Neural progenitor cell (in vitro differentiated cells): ENCODE data around the gene STAT4. TPM values are rescaled to one million over a fixed set of nuclear protein-coding genes. Genes with fewer than 3 reads are reported as not detected.

ENCODE experiments used
- DNase-seq: peaks from one replicate; pipeline ENCODE4 v3.0.0-alpha.2; 2016; ENCODE audit warnings: low spot score
- H2AFZ ChIP-seq: fragments of 200-600 bp; sonication (generic); replicated peaks from 2 replicates; pipeline ENCODE4 v1.6.1; 2016; ENCODE audit warnings: antibody characterized with exemption
- H3F3A ChIP-seq: fragments of 200-600 bp; sonication (generic); 2 replicates; pipeline ENCODE4 v1.6.1; 2016; ENCODE audit warnings: antibody characterized with exemption, low read depth
- H3K27ac ChIP-seq: fragments of 200-600 bp; sonication (generic); 2 replicates; pipeline ENCODE4 v1.5.1; 2016; ENCODE audit warnings: mild to moderate bottlenecking
- H3K27me3 ChIP-seq: fragments of 200-600 bp; sonication (generic); 2 replicates; pipeline ENCODE4 v1.6.1; 2016; ENCODE audit warnings: mild to moderate bottlenecking, moderate library complexity
- H3K36me3 ChIP-seq: fragments of 200-600 bp; sonication (generic); 2 replicates; pipeline ENCODE4 v1.5.1; 2016
- H3K4me1 ChIP-seq: fragments of 200-600 bp; sonication (generic); 2 replicates; pipeline ENCODE4 v1.6.1; 2016; ENCODE audit warnings: mixed run types
- H3K4me2 ChIP-seq: fragments of 200-600 bp; sonication (generic); 2 replicates; pipeline ENCODE4 v1.6.1; 2016
- H3K4me3 ChIP-seq: fragments of 200-600 bp; sonication (generic); 2 replicates; pipeline ENCODE4 v1.5.1; 2016
- H3K79me2 ChIP-seq: fragments of 200-600 bp; sonication (generic); 2 replicates; pipeline ENCODE4 v1.6.1; 2016; ENCODE audit warnings: low read depth
- H3K9ac ChIP-seq: fragments of 200-600 bp; sonication (generic); 2 replicates; pipeline ENCODE4 v1.6.1; 2016
- H3K9me3 ChIP-seq: fragments of 200-600 bp; sonication (generic); 2 replicates; pipeline ENCODE4 v1.5.1; 2016; ENCODE audit warnings: low read depth
- H4K20me1 ChIP-seq: fragments of 200-600 bp; sonication (generic); 2 replicates; pipeline ENCODE4 v1.6.1; 2016; ENCODE audit warnings: low read depth
- H3K27ac Mint-ChIP-seq: 3 replicates; pipeline ENCODE4 v1.8.0; 2021; ENCODE audit warnings: mixed read lengths
- H3K27me3 Mint-ChIP-seq: 2 replicates; pipeline ENCODE4 v1.8.0; 2022; ENCODE audit warnings: low read depth, mild to moderate bottlenecking, inconsistent platforms, moderate library complexity, mixed read lengths; ENCODE audit not compliant: insufficient read depth
- H3K36me3 Mint-ChIP-seq: 3 replicates; pipeline ENCODE4 v1.8.0; 2021; ENCODE audit warnings: mixed read lengths
- H3K4me1 Mint-ChIP-seq: 3 replicates; pipeline ENCODE4 v1.8.0; 2021; ENCODE audit warnings: mixed read lengths
- H3K4me3 Mint-ChIP-seq: 3 replicates; pipeline ENCODE4 v1.8.0; 2021; ENCODE audit warnings: mild to moderate bottlenecking, moderate library complexity, mixed read lengths
- H3K9me3 Mint-ChIP-seq: 3 replicates; pipeline ENCODE4 v1.8.0; 2020; ENCODE audit warnings: mixed read lengths
- CTCF ChIP-seq: fragments of 200-600 bp; sonication (generic); IDR thresholded peaks from 2 replicates; pipeline ENCODE4 v1.5.1; 2017; ENCODE audit warnings: antibody characterized with exemption, mild to moderate bottlenecking
- EZH2 ChIP-seq: fragments of 200-600 bp; sonication (generic); IDR thresholded peaks from 2 replicates; pipeline ENCODE4 v1.6.1; 2017; ENCODE audit warnings: antibody characterized with exemption, mild to moderate bottlenecking, moderate library complexity
- EZH2phosphoT487 ChIP-seq: fragments of 200-600 bp; sonication (generic); IDR thresholded peaks from 2 replicates; pipeline ENCODE4 v1.6.1; 2017; ENCODE audit warnings: antibody characterized with exemption
- total RNA-seq: library from RNA; depleted of rRNA; stranded (reverse); fragments of >200 nt; gene quantifications from 2 replicates; pipeline ENCODE4 v1.2.3, GENCODE V29; 2015; ENCODE audit warnings: low replicate concordance

STAT4 gene
- total RNA-seq, 1 donor from 2014 or later, result 0.32 TPM

- Histone ChIP-seq H3K9me3 (no peaks in the 10 kb centered on the region), H3K9ac (no peak overlapping the region), H4K20me1 (no peaks in the 10 kb centered on the region), H3K79me2 (peaks cover 6% of the 10 kb centered on the region), H3K27me3 (no peaks in the 10 kb centered on the region), H2AFZ (no peak overlapping the region), H3K4me1 (no peaks in the 10 kb centered on the region), H3F3A (no peaks in the 10 kb centered on the region), H3K27ac (no peak overlapping the region), H3K4me3 (no peak overlapping the region), H3K36me3 (peaks cover 27% of the 10 kb centered on the region), H3K4me2 (no peak overlapping the region)
- Mint-ChIP-seq H3K4me3 (no peak overlapping the region), H3K27me3 (no peaks in the 10 kb centered on the region), H3K4me1 (no peaks in the 10 kb centered on the region), H3K9me3 (no peaks in the 10 kb centered on the region), H3K27ac (no peak overlapping the region), H3K36me3 (peaks cover 29% of the 10 kb centered on the region)
- no peak for DNase-seq
- TF ChIP-seq EZH2 (no peak), EZH2phosphoT487 (no peak), CTCF (no peak)
These were observed 143.6 kb downstream of the STAT4 start for GRCh38 chr2:191006997-191007783.

GRCh38 chr2:191006297-191006696 lies 144.5 kb downstream of the STAT4 start:
- peaks cover 32% of the 10 kb centered on the region for H3K36me3 Mint-ChIP-seq
- H3K4me3 Mint-ChIP-seq, result no peak overlapping the region
- H3K9ac ChIP-seq, result no peak overlapping the region
- no peaks in the 10 kb centered on the region for H3K9me3 Mint-ChIP-seq
- H3K9me3 ChIP-seq, result no peaks in the 10 kb centered on the region
- no peaks in the 10 kb centered on the region for H4K20me1 ChIP-seq
- no peak overlapping the region for H2AFZ ChIP-seq
- no peaks in the 10 kb centered on the region for H3K27me3 Mint-ChIP-seq
- no peaks in the 10 kb centered on the region for H3K4me1 Mint-ChIP-seq
- no peaks in the 10 kb centered on the region for H3F3A ChIP-seq
- DNase-seq, result no peak
- no peak for TF ChIP-seq EZH2
- TF ChIP-seq CTCF, result no peak
- no peak for TF ChIP-seq EZH2phosphoT487
- no peak overlapping the region for H3K27ac ChIP-seq
- H3K27me3 ChIP-seq, result no peaks in the 10 kb centered on the region
- H3K4me3 ChIP-seq, result no peak overlapping the region
- H3K79me2 ChIP-seq, result no peaks in the 10 kb centered on the region
- H3K27ac Mint-ChIP-seq, result no peak overlapping the region
- no peak overlapping the region for H3K4me2 ChIP-seq
- H3K36me3 ChIP-seq, result peaks cover 33% of the 10 kb centered on the region
- no peaks in the 10 kb centered on the region for H3K4me1 ChIP-seq

GRCh38 chr2:191003405-191004309 lies 147.1 kb downstream of the STAT4 start:
- TF ChIP-seq EZH2 (no peak), CTCF (no peak), EZH2phosphoT487 (no peak)
- no peak overlapping the region for H2AFZ ChIP-seq
- no peaks in the 10 kb centered on the region for H3K9me3 Mint-ChIP-seq
- no peaks in the 10 kb centered on the region for H3K4me1 ChIP-seq
- DNase-seq, result no peak
- no peak overlapping the region for H3K4me2 ChIP-seq
- H3K27me3 Mint-ChIP-seq, result no peaks in the 10 kb centered on the region
- H3K9ac ChIP-seq, result no peak overlapping the region
- no peaks in the 10 kb centered on the region for H3K79me2 ChIP-seq
- H3K4me3 ChIP-seq, result no peak overlapping the region
- no peak overlapping the region for H3K27ac Mint-ChIP-seq
- H3K9me3 ChIP-seq, result no peaks in the 10 kb centered on the region
- H4K20me1 ChIP-seq, result no peaks in the 10 kb centered on the region
- H3K27ac ChIP-seq, result no peak overlapping the region
- no peaks in the 10 kb centered on the region for H3F3A ChIP-seq
- no peaks in the 10 kb centered on the region for H3K4me1 Mint-ChIP-seq
- H3K4me3 Mint-ChIP-seq, result no peak overlapping the region
- peaks cover 24% of the 10 kb centered on the region for H3K36me3 ChIP-seq
- no peaks in the 10 kb centered on the region for H3K27me3 ChIP-seq
- H3K36me3 Mint-ChIP-seq, result peaks cover 33% of the 10 kb centered on the region
